GM10266 (cell line): ENCODE measurements around the gene WDR64.
"Not testable (repeated sequence)": the region's sequence is repeated elsewhere in the genome, so short reads cannot be mapped to it uniquely, and the experiment has no call there.

Source experiments
- DNase-seq: peaks from one replicate; pipeline ENCODE4 v3.0.0; 2012; ENCODE audit errors: extremely low spot score
- TF ChIP-seq, protein P1 (sequence below): IDR thresholded peaks from 2 replicates; pipeline ENCODE4 v1.5.1; 2012; ENCODE audit warnings: mild to moderate bottlenecking, low read depth; ENCODE audit not compliant: control insufficient read depth, insufficient read depth; ENCODE audit errors: missing control alignments

The WDR64 gene

DNA sequence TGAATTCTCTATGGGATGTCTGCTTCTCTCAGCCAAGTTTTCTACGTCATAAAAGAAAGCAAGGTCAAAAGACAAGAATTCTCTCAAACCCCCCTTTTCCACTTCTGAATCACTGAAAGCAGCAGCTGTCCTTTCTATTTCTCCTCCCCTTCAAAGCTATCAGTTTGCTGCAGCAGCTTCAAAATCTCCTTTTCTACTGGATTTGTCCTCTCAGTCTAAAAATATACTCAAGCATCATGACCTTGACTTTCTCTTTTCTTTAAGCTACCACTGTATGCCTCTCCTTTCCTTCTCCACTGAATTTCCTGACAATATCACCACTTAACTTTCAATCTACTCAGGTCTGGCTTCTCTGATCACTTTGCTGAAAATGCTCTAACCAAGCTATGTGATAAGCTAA is 1.9 kb downstream of the WDR64 start:
- TF ChIP-seq, protein P1, sequence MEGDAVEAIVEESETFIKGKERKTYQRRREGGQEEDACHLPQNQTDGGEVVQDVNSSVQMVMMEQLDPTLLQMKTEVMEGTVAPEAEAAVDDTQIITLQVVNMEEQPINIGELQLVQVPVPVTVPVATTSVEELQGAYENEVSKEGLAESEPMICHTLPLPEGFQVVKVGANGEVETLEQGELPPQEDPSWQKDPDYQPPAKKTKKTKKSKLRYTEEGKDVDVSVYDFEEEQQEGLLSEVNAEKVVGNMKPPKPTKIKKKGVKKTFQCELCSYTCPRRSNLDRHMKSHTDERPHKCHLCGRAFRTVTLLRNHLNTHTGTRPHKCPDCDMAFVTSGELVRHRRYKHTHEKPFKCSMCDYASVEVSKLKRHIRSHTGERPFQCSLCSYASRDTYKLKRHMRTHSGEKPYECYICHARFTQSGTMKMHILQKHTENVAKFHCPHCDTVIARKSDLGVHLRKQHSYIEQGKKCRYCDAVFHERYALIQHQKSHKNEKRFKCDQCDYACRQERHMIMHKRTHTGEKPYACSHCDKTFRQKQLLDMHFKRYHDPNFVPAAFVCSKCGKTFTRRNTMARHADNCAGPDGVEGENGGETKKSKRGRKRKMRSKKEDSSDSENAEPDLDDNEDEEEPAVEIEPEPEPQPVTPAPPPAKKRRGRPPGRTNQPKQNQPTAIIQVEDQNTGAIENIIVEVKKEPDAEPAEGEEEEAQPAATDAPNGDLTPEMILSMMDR, result no peak
- DNase-seq, result no peak

GRCh38 chr1:241654641-241655040 is 2.6 kb downstream of the WDR64 start:
- TF ChIP-seq, protein P1, result no peak
- DNase-seq, result no peak

GRCh38 chr1:241658081-241658793 is 6.2 kb downstream of the WDR64 start:
- DNase-seq, result no peak
- TF ChIP-seq, protein P1, result no peak

DNA sequence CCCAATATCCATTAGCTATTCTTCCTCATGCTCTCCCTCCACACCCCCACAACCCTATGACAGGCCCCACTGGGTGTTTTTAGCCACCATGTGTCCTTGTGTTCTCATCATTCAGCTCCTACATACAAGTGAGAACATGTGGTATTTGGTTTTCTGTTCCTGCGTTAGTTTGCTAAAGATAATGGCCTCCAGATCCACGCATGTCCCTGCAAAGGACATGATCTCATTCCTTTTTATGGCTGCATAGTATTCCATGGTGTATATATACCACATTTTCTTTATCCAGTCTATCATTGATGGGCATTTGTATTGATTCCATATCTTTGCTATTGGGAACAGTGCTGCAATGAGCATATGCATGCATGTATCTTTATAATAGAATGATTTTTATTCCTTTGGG is 6.9 kb downstream of the WDR64 start:
- DNase-seq, result not testable (repeated sequence)

DNA sequence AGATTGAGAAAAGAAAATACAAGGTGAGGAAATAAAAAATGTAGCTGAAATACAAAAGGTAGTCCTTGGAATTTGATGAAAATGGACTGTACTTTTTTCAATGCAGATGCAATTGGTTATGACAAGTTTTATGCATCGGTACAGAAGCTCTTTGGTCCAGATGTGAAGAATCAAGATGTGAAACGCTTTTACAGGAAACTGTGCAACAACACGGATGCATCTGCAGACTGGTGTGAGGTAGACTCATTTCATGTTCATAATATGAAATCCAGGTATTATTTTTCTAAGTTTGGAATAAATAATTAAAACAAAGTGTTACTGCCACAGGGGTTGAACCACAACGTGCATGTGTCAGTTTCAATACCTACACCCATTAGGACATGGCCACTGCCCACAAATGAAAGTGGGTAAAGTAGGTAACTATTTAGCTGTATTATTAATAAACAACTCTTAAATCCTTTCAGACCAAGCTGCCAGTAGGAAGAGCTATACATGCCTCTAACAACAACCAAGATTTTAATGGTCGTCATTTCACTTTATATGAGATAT is 8.4 kb downstream of the WDR64 start:
- TF ChIP-seq, protein P1, result no peak
- no peak for DNase-seq

- no peak for DNase-seq
- TF ChIP-seq, protein P1, result no peak
These were observed 14.3 kb downstream of the WDR64 start for GRCh38 chr1:241666419-241666818.

- no peak for DNase-seq
- TF ChIP-seq, protein P1, result no peak
These were observed 20.2 kb downstream of the WDR64 start for GRCh38 chr1:241672301-241672700.
